Esophagus (tissue), 2 donors: ENCODE results near the gene SPOP. TPM values are rescaled to one million over a fixed set of nuclear protein-coding genes. Genes with fewer than 3 reads are reported as not detected.
A peak's percentile ranks its signal among the peaks of the same experiment; 100 is the strongest.
"Not testable (repeated sequence)": the region's sequence is repeated elsewhere in the genome, so short reads cannot be mapped to it uniquely, and the experiment has no call there.

Experiments used
- H3K27ac ChIP-seq, 2 donors: one replicate each; pipeline ENCODE4 v1.5.1; 2013; ENCODE audit warnings: low read depth in 2 of 2, mild to moderate bottlenecking in 2 of 2, inconsistent platforms in 1 of 2, low read length in 1 of 2, moderate library complexity in 1 of 2
- H3K27me3 ChIP-seq, 2 donors: one replicate each; pipeline ENCODE4 v1.6.1; 2013; ENCODE audit warnings: low read length in 2 of 2, control low read depth in 1 of 2, mild to moderate bottlenecking in 1 of 2; ENCODE audit not compliant: insufficient read depth in 2 of 2, control insufficient read depth in 1 of 2
- H3K36me3 ChIP-seq, 2 donors: one replicate each; pipeline ENCODE4 v1.6.1; 2013; ENCODE audit warnings: low read length in 1 of 2; ENCODE audit not compliant: control insufficient read depth in 2 of 2, insufficient read depth in 2 of 2
- H3K4me1 ChIP-seq, 2 donors: one replicate each; pipeline ENCODE4 v1.6.1; 2013; ENCODE audit warnings: low read length in 1 of 2; ENCODE audit not compliant: control insufficient read depth in 2 of 2, insufficient read depth in 2 of 2
- H3K4me3 ChIP-seq, 2 donors: one replicate each; pipeline ENCODE4 v1.5.1; 2013; ENCODE audit warnings: low read length in 2 of 2, mild to moderate bottlenecking in 2 of 2, low read depth in 1 of 2, moderate library complexity in 1 of 2
- H3K9me3 ChIP-seq, 2 donors: one replicate each; pipeline ENCODE4 v1.6.1; 2013; ENCODE audit warnings: mild to moderate bottlenecking in 2 of 2, low read depth in 1 of 2, low read length in 1 of 2, moderate library complexity in 1 of 2; ENCODE audit not compliant: control insufficient read depth in 2 of 2, insufficient read depth in 1 of 2
- WGBS, 2 donors: extraction: QIAGEN DNeasy Blood & Tissue Kit; methylation state at CpG; one replicate each; pipeline ENCODE4 v1.1.7; 2013; 5-methylcytosine and 5-hydroxymethylcytosine counted together
- polyA plus RNA-seq, 2 donors: library from polyadenylated mRNA; stranded (reverse); fragments of 200-250 nt; gene quantifications; one replicate each; pipeline ENCODE4 v1.2.3, GENCODE V29; 2013
- donor health status: healthy with polysubstance abuse.
- donor health status: Bipolar disorder and iron deficiency.

The SPOP gene
- polyA plus RNA-seq, 2 donors = 15.1 to 22.6 TPM

GRCh38 chr17:49664706-49665211, 13.1 kb downstream of the SPOP start:
- Histone ChIP-seq H3K9me3 (no peaks in the 10 kb centered on the region), H3K27ac (no peak overlapping the region), H3K27me3 (no peaks in the 10 kb centered on the region), H3K4me1 (no peaks in the 10 kb centered on the region), H3K36me3 (peaks cover 0 to 3% of the 10 kb centered on the region in 2 donors), H3K4me3 (no peak overlapping the region)
- 81% methylated on average over 3 of the region's 3 CpGs for WGBS, 2 donors

GRCh38 chr17:49659661-49660382, 18.1 kb downstream of the SPOP start:
- WGBS, 2 donors = 93 to 94% methylated on average over 3 of the region's 3 CpGs
- Histone ChIP-seq H3K27ac (no peak overlapping the region), H3K4me3 (no peak overlapping the region), H3K36me3 (peaks cover 0 to 3% of the 10 kb centered on the region in 2 donors), H3K9me3 (no peaks in the 10 kb centered on the region), H3K27me3 (no peaks in the 10 kb centered on the region), H3K4me1 (no peaks in the 10 kb centered on the region)

DNA sequence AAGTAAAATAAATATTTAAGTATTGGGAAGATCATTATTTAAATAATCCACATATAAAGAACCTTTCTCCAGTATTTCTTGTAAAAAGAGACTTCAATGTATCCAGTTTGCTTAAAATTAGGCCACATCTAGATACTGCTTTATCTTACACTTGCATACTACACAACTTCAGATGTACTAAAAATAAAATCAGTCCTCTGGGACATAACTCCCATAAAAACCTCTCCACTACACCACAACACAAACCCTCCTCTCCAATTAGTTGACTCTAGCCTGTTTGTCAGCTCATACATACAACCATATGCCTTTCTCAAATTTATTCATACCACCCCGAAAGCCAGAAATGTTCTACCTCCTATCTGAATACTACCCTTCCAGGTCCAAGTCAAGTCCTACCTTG, 21.6 kb downstream of the SPOP start:
- Histone ChIP-seq H3K36me3 (no peaks in the 10 kb centered on the region), H3K27ac (no peak overlapping the region), H3K27me3 (no peaks in the 10 kb centered on the region), H3K4me3 (no peak overlapping the region), H3K4me1 (no peaks in the 10 kb centered on the region), H3K9me3 (no peaks in the 10 kb centered on the region)
- 54 to 65% methylated on average over 1 of the region's 1 CpG for WGBS, 2 donors

- Histone ChIP-seq H3K36me3 (no peaks in the 10 kb centered on the region), H3K27ac (peak overlapping the region; percentile 52 to 76), H3K4me1 (no peaks in the 10 kb centered on the region), H3K4me3 (no peak overlapping the region), H3K9me3 (no peaks in the 10 kb centered on the region), H3K27me3 (no peaks in the 10 kb centered on the region)
- WGBS, 2 donors = 84 to 85% methylated on average over 8 of the region's 8 CpGs
Measured at GRCh38 chr17:49647256-49647585, 30.7 kb downstream of the SPOP start.

- no peaks in the 10 kb centered on the region for H3K36me3 ChIP-seq
- H3K27ac ChIP-seq = peak overlapping the region; percentile 52 to 76
- 61 to 67% methylated on average over 10 of the region's 10 CpGs for WGBS, 2 donors
- H3K4me1 ChIP-seq = no peaks in the 10 kb centered on the region
- no peaks in the 10 kb centered on the region for H3K27me3 ChIP-seq
- H3K9me3 ChIP-seq = no peaks in the 10 kb centered on the region
- no peak overlapping the region for H3K4me3 ChIP-seq
Measured at GRCh38 chr17:49646391-49647255, 31.3 kb downstream of the SPOP start.

DNA sequence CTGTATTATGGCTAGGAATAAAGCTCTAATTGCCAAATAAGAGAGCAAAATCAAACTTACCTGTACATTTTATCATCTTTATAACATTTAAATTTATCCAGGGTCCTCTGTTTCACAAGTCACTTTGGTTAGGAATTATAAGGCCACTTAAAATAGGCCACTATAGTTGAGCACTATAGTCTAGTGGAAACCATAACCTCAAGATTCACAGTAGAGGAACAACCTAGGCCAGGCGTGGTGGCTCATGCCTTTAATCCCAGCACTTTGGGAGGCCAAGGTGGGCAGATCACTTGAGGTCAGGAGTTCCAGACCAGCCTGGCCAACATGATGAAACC, 31.9 kb downstream of the SPOP start:
- H3K4me1 ChIP-seq, H3K4me3 ChIP-seq, H3K27me3 ChIP-seq, H3K9me3 ChIP-seq, H3K36me3 ChIP-seq: not testable (repeated sequence)
- 72 to 83% methylated on average over 1 of the region's 1 CpG for WGBS, 2 donors
- peak overlapping the region; percentile 35 to 52 for H3K27ac ChIP-seq

GRCh38 chr17:49645654-49646053, 32.2 kb downstream of the SPOP start:
- H3K4me3 ChIP-seq = no peak overlapping the region
- WGBS, 2 donors = 27 to 43% methylated on average over 1 of the region's 1 CpG
- no peaks in the 10 kb centered on the region for H3K4me1 ChIP-seq

DNA sequence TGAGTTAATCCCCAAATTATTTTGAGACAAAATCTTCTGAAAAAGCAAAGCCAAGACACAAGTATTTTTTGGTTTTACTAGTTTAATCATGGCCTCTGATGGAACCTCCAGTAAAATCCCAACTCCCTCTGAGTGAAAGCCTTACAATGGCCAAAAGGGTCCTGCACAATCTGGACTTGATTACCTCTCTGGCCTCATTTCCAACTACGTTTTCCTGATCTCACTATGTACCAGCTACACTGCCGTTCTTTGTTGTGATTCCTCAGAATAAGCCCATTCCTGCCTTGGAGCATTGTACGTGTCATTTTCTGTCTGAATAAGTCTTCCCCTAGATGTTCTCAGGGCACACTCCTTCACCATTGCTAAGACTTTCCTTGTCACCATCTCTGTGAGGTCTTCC, 37.3 kb downstream of the SPOP start:
- Histone ChIP-seq H3K4me3 (no peak overlapping the region), H3K27ac (peak overlapping the region in 1 of 2 donors; percentile 31), H3K27me3 (no peaks in the 10 kb centered on the region), H3K9me3 (no peaks in the 10 kb centered on the region), H3K4me1 (no peaks in the 10 kb centered on the region), H3K36me3 (no peaks in the 10 kb centered on the region)
- WGBS, 2 donors = 81 to 90% methylated on average over 3 of the region's 3 CpGs

More at GRCh38 chr17:49645654-49646053, 32.2 kb downstream of the SPOP start:
- H3K36me3 ChIP-seq = no peaks in the 10 kb centered on the region
- H3K9me3 ChIP-seq = no peaks in the 10 kb centered on the region
- H3K27me3 ChIP-seq = no peaks in the 10 kb centered on the region
- peak overlapping the region in 1 of 2 donors; percentile 52 for H3K27ac ChIP-seq

GRCh38 chr17:49638818-49639217, 39.1 kb downstream of the SPOP start:
- no peaks in the 10 kb centered on the region for H3K36me3 ChIP-seq
- no peaks in the 10 kb centered on the region for H3K27me3 ChIP-seq
- H3K9me3 ChIP-seq = no peaks in the 10 kb centered on the region
- H3K4me1 ChIP-seq = no peaks in the 10 kb centered on the region
- no peak overlapping the region for H3K4me3 ChIP-seq
- 79 to 85% methylated on average over 5 of the region's 5 CpGs for whole genome bisulfite sequencing, 2 donors
- peak overlapping the region in 1 of 2 donors; percentile 10 for H3K27ac ChIP-seq
